Stimulated activated CD8-positive, alpha-beta memory T cell treated with anti-CD3 and anti-CD28 coated beads, Interleukin-12 subunit alpha, Interleukin-12 subunit beta, amount 100 ng/mL, for 1 hour (primary cell): Measurements from ENCODE around the gene VAMP1.
A peak's percentile ranks its signal among the peaks of the same experiment; 100 is the strongest.

Source experiments
- DNase-seq: peaks from one replicate; pipeline ENCODE4 v3.0.0-alpha.2; 2020; ENCODE audit warnings: low read depth

Gene VAMP1

GRCh38 chr12:6425590-6426531 is 44.6 kb downstream of the VAMP1 start:
- no peak for DNase-seq

DNA sequence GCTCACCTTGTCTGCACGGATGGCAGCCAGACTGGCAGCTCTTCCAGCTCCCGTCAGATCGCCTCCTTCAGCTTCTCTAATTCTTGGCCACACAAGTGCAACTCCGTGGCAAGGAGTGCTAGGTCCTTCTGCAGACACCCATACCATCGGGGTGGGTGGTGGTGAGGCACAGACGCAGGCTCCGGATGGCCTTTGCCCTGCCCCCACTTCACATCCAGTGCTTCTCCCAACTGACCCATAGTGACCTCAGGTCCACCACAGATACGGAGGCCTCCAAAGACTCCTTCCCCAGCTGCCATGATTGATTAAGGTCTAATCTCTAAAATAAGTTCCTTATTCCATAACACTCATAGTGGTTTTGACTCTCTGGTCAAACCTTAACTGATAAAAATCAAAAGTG is 45.6 kb downstream of the VAMP1 start:
- no peak for DNase-seq

DNA sequence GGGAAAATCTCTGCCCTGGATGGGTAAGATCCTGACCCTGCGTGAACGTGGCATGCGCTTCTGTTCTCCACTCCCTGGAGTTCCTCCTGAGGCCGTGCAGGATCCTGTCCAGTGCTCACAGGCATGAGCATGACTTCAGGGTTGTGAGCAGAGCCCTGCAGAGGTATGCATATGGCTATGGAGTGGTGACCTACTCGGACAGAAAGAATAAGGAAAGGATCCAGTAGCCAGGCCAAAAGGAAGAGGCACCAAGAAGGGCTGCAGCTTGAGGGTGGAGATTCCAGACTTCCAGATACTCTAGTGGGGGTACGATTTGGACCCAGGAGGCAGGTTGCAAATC is 46.5 kb downstream of the VAMP1 start:
- no peak for DNase-seq

GRCh38 chr12:6423267-6424007 is 47.0 kb downstream of the VAMP1 start:
- peak; percentile 60 for DNase-seq

DNA sequence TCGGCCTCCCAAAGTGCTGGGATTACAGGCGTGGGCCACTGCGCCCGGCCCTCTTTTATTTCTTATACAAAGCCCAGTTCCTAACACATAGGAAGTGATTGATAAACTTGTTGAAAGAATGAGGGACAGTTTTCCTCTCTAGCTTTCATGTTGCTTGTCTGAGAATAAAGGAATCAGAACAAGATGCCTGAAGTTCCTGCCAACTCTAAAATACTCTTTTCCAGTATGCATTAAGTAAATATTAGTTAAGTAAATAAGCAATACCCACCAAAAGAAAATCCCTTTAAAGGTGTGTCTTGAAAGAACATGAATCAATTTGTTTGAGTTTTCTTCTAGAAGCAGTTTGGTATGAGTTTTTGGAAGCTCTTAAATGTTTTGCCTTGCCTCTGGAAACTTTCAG is 50.1 kb downstream of the VAMP1 start:
- no peak for DNase-seq

- DNase-seq, result no peak
These were observed 51.7 kb downstream of the VAMP1 start for GRCh38 chr12:6418796-6419195.

DNA sequence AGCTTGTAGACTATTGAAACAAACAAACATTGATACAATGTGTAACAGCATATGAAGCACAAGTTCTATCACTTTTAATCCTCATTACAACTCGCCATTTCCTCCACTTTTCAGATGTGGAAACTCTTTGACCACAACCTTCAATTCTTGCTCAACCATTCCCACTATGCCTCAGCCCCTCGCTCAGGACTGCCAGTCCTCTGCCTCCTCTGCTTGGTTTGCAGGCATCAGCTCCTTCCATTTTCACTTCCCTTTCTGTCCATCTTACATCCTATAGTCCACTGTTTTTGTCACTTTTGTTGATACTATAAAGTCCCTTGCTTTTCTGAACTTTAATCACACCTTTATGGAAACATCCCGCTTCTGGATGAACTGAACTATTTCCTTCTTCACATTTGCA is 53.9 kb downstream of the VAMP1 start:
- DNase-seq, result no peak
